ENCODE measurements around the gene C5orf22.

Gene C5orf22

GRCh38 chr5:31577438-31577837 is 45.3 kb downstream of the C5orf22 start:
- TF ChIP-seq EP300 (IDR thresholded peaks at IDR 0.05; ENCODE audit: borderline replicate concordance) (no peak), YY1 (IDR thresholded peaks at IDR 0.05; ENCODE audit: low read depth) (no peak)

- no peak for TF ChIP-seq CEBPB (IDR thresholded peaks at IDR 0.05)
- TF ChIP-seq REST (IDR thresholded peaks at IDR 0.05; ENCODE audit: low read depth): no peak
- TF ChIP-seq RAD21 (IDR thresholded peaks at IDR 0.05; ENCODE audit: low read depth): no peak
- TF ChIP-seq NFIC (IDR thresholded peaks at IDR 0.05): no peak
- no peak for TF ChIP-seq TEAD4 (IDR thresholded peaks at IDR 0.05)
- TF ChIP-seq TCF12 (IDR thresholded peaks at IDR 0.05; ENCODE audit: low read depth): no peak
- TF ChIP-seq EGR1 (IDR thresholded peaks at IDR 0.05): no peak
- no peak for TF ChIP-seq TAF1 (IDR thresholded peaks at IDR 0.05; ENCODE audit: low read depth)
- TF ChIP-seq USF1 (IDR thresholded peaks at IDR 0.05): no peak
- no peak for TF ChIP-seq YY1 (IDR thresholded peaks at IDR 0.05; ENCODE audit: low read depth)
- no peak for TF ChIP-seq MAX (IDR thresholded peaks at IDR 0.05)
- no peak for TF ChIP-seq FOXM1 (IDR thresholded peaks at IDR 0.05; ENCODE audit: borderline replicate concordance, low read depth)
These were observed 47.5 kb downstream of the C5orf22 start for GRCh38 chr5:31579558-31579957.

- TF ChIP-seq RAD21 (IDR thresholded peaks at IDR 0.05; ENCODE audit: low read depth) (peak; percentile 71), EP300 (IDR thresholded peaks at IDR 0.05; ENCODE audit: borderline replicate concordance) (no peak), FOXM1 (IDR thresholded peaks at IDR 0.05; ENCODE audit: borderline replicate concordance, low read depth) (no peak)
These were observed 49.5 kb downstream of the C5orf22 start for GRCh38 chr5:31581498-31582099.

GRCh38 chr5:31583129-31583528 is 51.0 kb downstream of the C5orf22 start:
- TF ChIP-seq NFIC (IDR thresholded peaks at IDR 0.05): no peak

GRCh38 chr5:31585166-31585894 is 53.2 kb downstream of the C5orf22 start:
- no peak for TF ChIP-seq USF1 (IDR thresholded peaks at IDR 0.05)
- no peak for TF ChIP-seq FOXM1 (IDR thresholded peaks at IDR 0.05; ENCODE audit: borderline replicate concordance, low read depth)

GRCh38 chr5:31585895-31586270 is 53.8 kb downstream of the C5orf22 start:
- TF ChIP-seq MAX (IDR thresholded peaks at IDR 0.05) (no peak), TCF12 (IDR thresholded peaks at IDR 0.05; ENCODE audit: low read depth) (no peak), CREB1 (IDR thresholded peaks at IDR 0.05; ENCODE audit: low read depth) (no peak), RAD21 (IDR thresholded peaks at IDR 0.05; ENCODE audit: low read depth) (no peak), ZBTB7A (IDR thresholded peaks at IDR 0.05; ENCODE audit: low read depth) (no peak), TEAD4 (IDR thresholded peaks at IDR 0.05) (no peak), NFIC (IDR thresholded peaks at IDR 0.05) (no peak), REST (IDR thresholded peaks at IDR 0.05; ENCODE audit: low read depth) (no peak), USF1 (IDR thresholded peaks at IDR 0.05) (no peak), TAF1 (IDR thresholded peaks at IDR 0.05; ENCODE audit: low read depth) (no peak)

- TF ChIP-seq CEBPB (IDR thresholded peaks at IDR 0.05) (no peak), MAX (IDR thresholded peaks at IDR 0.05) (no peak), ZBTB7A (IDR thresholded peaks at IDR 0.05; ENCODE audit: low read depth) (no peak), FOXM1 (IDR thresholded peaks at IDR 0.05; ENCODE audit: borderline replicate concordance, low read depth) (no peak), TCF12 (IDR thresholded peaks at IDR 0.05; ENCODE audit: low read depth) (no peak), TAF1 (IDR thresholded peaks at IDR 0.05; ENCODE audit: low read depth) (no peak), EP300 (IDR thresholded peaks at IDR 0.05; ENCODE audit: borderline replicate concordance) (no peak), RAD21 (IDR thresholded peaks at IDR 0.05; ENCODE audit: low read depth) (no peak)
These were observed 55.4 kb downstream of the C5orf22 start for GRCh38 chr5:31587546-31587945.
